Activated CD4-positive, CD25-positive, alpha-beta regulatory T cell treated with anti-CD3 and anti-CD28 coated beads, Interleukin-2, amount 50 U/mL, for 24 hours (primary cell): Measurements from ENCODE around the gene COL19A1.
"Not testable (repeated sequence)": the region's sequence is repeated elsewhere in the genome, so short reads cannot be mapped to it uniquely, and the experiment has no call there.

ENCODE experiments used
- ATAC-seq, 2 donors: fragments of 150-1000 bp; cut with Tn5 transposase; one replicate each; pipeline ENCODE4 v1.10.0; 2021; ENCODE audit warnings: mild to moderate bottlenecking in 1 of 2, moderate library complexity in 1 of 2

Gene COL19A1

GRCh38 chr6:69901361-69901760 is 35.0 kb downstream of the COL19A1 start:
- no peak for ATAC-seq

GRCh38 chr6:69907981-69908498 is 41.7 kb downstream of the COL19A1 start:
- ATAC-seq = no peak

GRCh38 chr6:69913361-69913760 is 47.0 kb downstream of the COL19A1 start:
- ATAC-seq = no peak

GRCh38 chr6:69914015-69914485 is 47.7 kb downstream of the COL19A1 start:
- no peak for ATAC-seq

GRCh38 chr6:69915346-69915745 is 49.0 kb downstream of the COL19A1 start:
- no peak for ATAC-seq

GRCh38 chr6:69917834-69918233 is 51.5 kb downstream of the COL19A1 start:
- ATAC-seq = peak; percentile 73 to 81

- no peak for ATAC-seq
These were observed 52.6 kb downstream of the COL19A1 start for GRCh38 chr6:69918813-69919475.

- not testable (repeated sequence) for ATAC-seq
These were observed 54.7 kb downstream of the COL19A1 start for GRCh38 chr6:69921066-69921465.

GRCh38 chr6:69921611-69922010 is 55.3 kb downstream of the COL19A1 start:
- ATAC-seq = not testable (repeated sequence)

GRCh38 chr6:69926745-69927144 is 60.4 kb downstream of the COL19A1 start:
- no peak for ATAC-seq

GRCh38 chr6:69933239-69933638 is 66.9 kb downstream of the COL19A1 start:
- no peak for ATAC-seq

- ATAC-seq = no peak
These were observed 68.7 kb downstream of the COL19A1 start for GRCh38 chr6:69935079-69935478.

- ATAC-seq = no peak
These were observed 70.5 kb downstream of the COL19A1 start for GRCh38 chr6:69936674-69937363.

GRCh38 chr6:69937402-69938136 is 71.2 kb downstream of the COL19A1 start:
- ATAC-seq = no peak

- ATAC-seq = no peak
These were observed 76.1 kb downstream of the COL19A1 start for GRCh38 chr6:69942485-69942884.

- ATAC-seq = no peak
These were observed 78.8 kb downstream of the COL19A1 start for GRCh38 chr6:69945192-69945591.

- ATAC-seq = no peak
These were observed 82.2 kb downstream of the COL19A1 start for GRCh38 chr6:69948479-69949114.

- ATAC-seq = no peak
These were observed 87.1 kb downstream of the COL19A1 start for GRCh38 chr6:69953491-69953890.

- ATAC-seq = no peak
These were observed 88.4 kb downstream of the COL19A1 start for GRCh38 chr6:69954733-69955132.

- no peak for ATAC-seq
These were observed 91.7 kb downstream of the COL19A1 start for GRCh38 chr6:69957985-69958559.

- ATAC-seq = no peak
These were observed 92.6 kb downstream of the COL19A1 start for GRCh38 chr6:69958978-69959377.

- not testable (repeated sequence) for ATAC-seq
These were observed 99.6 kb downstream of the COL19A1 start for GRCh38 chr6:69965974-69966373.

- no peak for ATAC-seq
These were observed 106.8 kb downstream of the COL19A1 start for GRCh38 chr6:69973138-69973537.
